Spleen (tissue), 13 donors: Measurements from ENCODE around the gene USP49. TPM values are rescaled to one million over a fixed set of nuclear protein-coding genes. Genes with fewer than 3 reads are reported as not detected.
"Not testable (repeated sequence)": the region's sequence is repeated elsewhere in the genome, so short reads cannot be mapped to it uniquely, and the experiment has no call there.

Source experiments
- DNase-seq: peaks from one replicate; pipeline ENCODE4 v3.0.0-alpha.2; 2020
- H3K27ac ChIP-seq, 8 donors: fragments of 200-600 bp; sonication (generic) in 7 of 8; 1 replicate in 4 of 8; 2 replicates in 4 of 8; pipeline versions ENCODE4 v1.5.0 to v1.8.0; 2016 to 2021; ENCODE audit warnings: inconsistent platforms in 4 of 8, mild to moderate bottlenecking in 4 of 8, moderate library complexity in 1 of 8
- H3K27me3 ChIP-seq, 7 donors: fragments of 200-600 bp; sonication (generic) in 6 of 7; replicated peaks in 1 of 7; 1 replicate in 4 of 7; 2 replicates in 3 of 7; pipeline versions ENCODE4 v1.5.0 to v1.8.0; 2016 to 2021; ENCODE audit warnings: inconsistent platforms in 3 of 7, mild to moderate bottlenecking in 1 of 7
- H3K36me3 ChIP-seq, 6 donors: fragments of 200-600 bp; sonication (generic) in 5 of 6; 1 replicate in 4 of 6; 2 replicates in 2 of 6; pipeline versions ENCODE4 v1.5.0 to v1.8.0; 2016 to 2021; ENCODE audit warnings: inconsistent platforms in 2 of 6
- H3K4me1 ChIP-seq, 6 donors: fragments of 200-600 bp; sonication (generic) in 5 of 6; 1 replicate in 3 of 6; 2 replicates in 3 of 6; pipeline versions ENCODE4 v1.5.0 to v1.8.0; 2016 to 2021; ENCODE audit warnings: inconsistent platforms in 3 of 6
- H3K4me3 ChIP-seq, 8 donors: fragments of 200-600 bp; sonication (generic) in 7 of 8; 1 replicate in 4 of 8; 2 replicates in 4 of 8; pipeline versions ENCODE4 v1.5.0 to v1.8.0; 2016 to 2021; ENCODE audit warnings: inconsistent platforms in 4 of 8, mild to moderate bottlenecking in 4 of 8, moderate library complexity in 2 of 8
- H3K9me3 ChIP-seq, 8 donors: fragments of 200-600 bp; sonication (generic) in 7 of 8; 1 replicate in 4 of 8; 2 replicates in 4 of 8; pipeline versions ENCODE4 v1.5.0 to v1.8.0; 2016 to 2021; ENCODE audit warnings: inconsistent platforms in 4 of 8
- POLR2A ChIP-seq, 3 donors: fragments of 450-650 bp; IDR thresholded peaks; one replicate each; pipeline ENCODE4 v1.5.1; 2017; ENCODE audit warnings: antibody characterized with exemption in 3 of 3, mild to moderate bottlenecking in 1 of 3
- POLR2AphosphoS5 ChIP-seq, 3 donors: sonication (generic); formaldehyde crosslinking; IDR thresholded peaks; one replicate each; pipeline ENCODE4 v1.5.1; 2017; ENCODE audit warnings: antibody characterized with exemption in 3 of 3
- WGBS, 5 donors: extraction: QIAGEN DNeasy Blood & Tissue Kit in 3 of 5; methylation state at CpG; one replicate each; pipeline versions ENCODE4 v1.1.5 to v1.1.7; 2013 to 2018; 5-methylcytosine and 5-hydroxymethylcytosine counted together
- intact Hi-C: fragments of 100-400 bp; cut with DNase I; formaldehyde crosslinking; loops from one replicate; pipeline ENCODE4 v1.15.0; 2023; ENCODE audit warnings: low total_unique reads
- long read RNA-seq, 2 donors: transcript quantifications; one replicate each; lab custom pipeline, GENCODE V29; 2026
- polyA plus RNA-seq, 3 donors: library from polyadenylated mRNA; stranded (reverse); fragments of 200-250 nt; gene quantifications; one replicate each; pipeline ENCODE4 v1.2.1, GENCODE V29; 2013
- total RNA-seq, 7 donors: library from RNA; depleted of rRNA in 3 of 7; stranded (reverse); fragments of >200 nt in 3 of 7; fragmentation: NEBNext Ultra II Directional in 4 of 7; extraction: Animal tissue kit (Norgen Biotek cat#: 25700) in 4 of 7; gene quantifications; one replicate each; pipeline versions ENCODE4 v1.1.0 to v1.2.1, GENCODE V29; 2016 to 2021
- TF ChIP-seq, protein P1 (sequence below), 11 experiments: fragments of 200-600 bp in 7 of 11; fragments of 450-650 bp in 4 of 11; sonication (generic) in 4 of 11; IDR thresholded peaks in 8 of 11; conservative IDR thresholded peaks in 3 of 11; 1 replicate in 7 of 11; 2 replicates in 4 of 11; pipeline versions ENCODE4 v1.4.0 to v1.8.0; 2016 to 2021; ENCODE audit warnings: antibody characterized with exemption in 11 of 11, inconsistent platforms in 4 of 11, mild to moderate bottlenecking in 1 of 11
- donor health status: healthy with polysubstance abuse.
- donor health status: DM: no; HTN: no; CAD: no; lungs with moderate emphysema.
- donor health status: DM: no; HTN: no; CAD: no.
- donor health status: Bipolar disorder and iron deficiency.
- donor health status: healthy.
- donor health status: DM: no; HTN: no; CAD: no.
- donor health status: DM: yes; HTN: yes; CAD: no.

The USP49 gene
- total RNA-seq (1 to 10 TPM; 2.9 to 6.8 (median 4.7) TPM), polyA plus RNA-seq (under 1 TPM; 0.35 to 0.83 (median 0.46) TPM)
- long read RNA-seq, donor 1: 0 reads
- long read RNA-seq, donor 2: 0 reads

DNA sequence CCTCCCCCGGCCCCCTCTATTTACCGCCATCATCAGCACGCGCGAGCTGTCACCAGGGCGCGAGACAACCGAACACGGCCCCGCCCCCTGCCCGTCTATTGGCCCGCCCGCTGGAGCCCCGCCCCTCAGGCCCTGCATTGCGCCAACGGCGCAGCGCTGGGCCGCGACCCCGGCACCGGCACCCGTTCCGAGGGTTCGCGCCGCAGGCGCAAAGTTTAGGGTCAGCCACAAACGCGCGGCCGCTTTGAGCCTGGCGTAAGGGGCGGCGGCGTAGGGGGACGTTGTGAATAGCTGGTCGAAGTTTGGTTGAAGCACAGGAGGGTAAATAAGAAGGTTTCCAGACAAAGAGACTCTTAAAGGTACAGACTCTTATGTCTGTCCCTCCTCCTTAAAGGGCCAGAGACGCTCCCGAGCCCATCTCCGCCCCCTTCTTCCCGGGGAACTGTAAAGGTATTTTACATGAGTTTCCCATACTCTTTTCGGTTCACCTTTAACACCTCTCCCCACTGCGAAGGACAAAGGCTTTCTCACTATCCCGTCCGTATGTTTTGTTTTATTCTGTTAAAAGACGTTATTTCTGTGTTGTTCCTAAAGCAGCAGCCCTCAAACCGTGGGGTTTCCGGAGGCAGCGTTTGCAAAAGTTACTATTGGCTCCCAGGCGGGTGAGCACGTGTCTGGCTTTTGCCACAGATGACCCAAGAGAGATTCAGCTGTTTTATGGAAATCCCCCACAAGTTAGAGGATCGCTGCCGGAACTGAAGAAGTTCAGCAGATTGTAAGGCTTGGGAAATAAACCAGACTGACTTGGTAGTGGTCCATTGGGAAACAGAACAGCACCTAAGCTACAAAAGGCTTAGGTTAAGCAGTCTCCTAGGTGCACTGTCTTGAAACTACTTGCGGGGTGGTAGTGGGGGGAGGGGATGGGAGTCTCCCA, at the start of gene USP49:
Gene USP49, minus strand, starts transcription at position 76 of the 934 bp plus-strand sequence. CDS start 88,392 bp downstream, outside the sequence.
- WGBS, 5 donors: 1 to 2% (median 1%) methylated on average over 38 to 55 of the region's 55 CpGs
- Histone ChIP-seq H3K4me1 (peaks cover 5 to 41% (median 25%) of the 10 kb centered on the region in 6 donors), H3K27ac (peak within 1 kb of the TSS; percentile 61 to 91 (median 87)), H3K36me3 (peaks cover 0 to 19% (median 0%) of the 10 kb centered on the region in 6 donors), H3K9me3 (no peaks in the 10 kb centered on the region), H3K4me3 (peak within 1 kb of the TSS; percentile 72 to 91 (median 78)), H3K27me3 (no peaks in the 10 kb centered on the region)
- intact Hi-C loops: loop anchor here (10.0 kb wide), 1 partner anchor 101 kb away; no protein-coding TSS in a partner anchor
- TF ChIP-seq POLR2AphosphoS5 (IDR thresholded peaks at IDR 0.05) (peak; percentile 54 to 86 (median 78)), POLR2A (IDR thresholded peaks at IDR 0.05) (no peak)
- TF ChIP-seq, protein P1, sequence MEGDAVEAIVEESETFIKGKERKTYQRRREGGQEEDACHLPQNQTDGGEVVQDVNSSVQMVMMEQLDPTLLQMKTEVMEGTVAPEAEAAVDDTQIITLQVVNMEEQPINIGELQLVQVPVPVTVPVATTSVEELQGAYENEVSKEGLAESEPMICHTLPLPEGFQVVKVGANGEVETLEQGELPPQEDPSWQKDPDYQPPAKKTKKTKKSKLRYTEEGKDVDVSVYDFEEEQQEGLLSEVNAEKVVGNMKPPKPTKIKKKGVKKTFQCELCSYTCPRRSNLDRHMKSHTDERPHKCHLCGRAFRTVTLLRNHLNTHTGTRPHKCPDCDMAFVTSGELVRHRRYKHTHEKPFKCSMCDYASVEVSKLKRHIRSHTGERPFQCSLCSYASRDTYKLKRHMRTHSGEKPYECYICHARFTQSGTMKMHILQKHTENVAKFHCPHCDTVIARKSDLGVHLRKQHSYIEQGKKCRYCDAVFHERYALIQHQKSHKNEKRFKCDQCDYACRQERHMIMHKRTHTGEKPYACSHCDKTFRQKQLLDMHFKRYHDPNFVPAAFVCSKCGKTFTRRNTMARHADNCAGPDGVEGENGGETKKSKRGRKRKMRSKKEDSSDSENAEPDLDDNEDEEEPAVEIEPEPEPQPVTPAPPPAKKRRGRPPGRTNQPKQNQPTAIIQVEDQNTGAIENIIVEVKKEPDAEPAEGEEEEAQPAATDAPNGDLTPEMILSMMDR (IDR thresholded peaks at IDR 0.05 in 8 of 11, conservative IDR thresholded peaks at IDR 0.05 in 3 of 11): no peak
- DNase-seq: peak; percentile 96

DNA sequence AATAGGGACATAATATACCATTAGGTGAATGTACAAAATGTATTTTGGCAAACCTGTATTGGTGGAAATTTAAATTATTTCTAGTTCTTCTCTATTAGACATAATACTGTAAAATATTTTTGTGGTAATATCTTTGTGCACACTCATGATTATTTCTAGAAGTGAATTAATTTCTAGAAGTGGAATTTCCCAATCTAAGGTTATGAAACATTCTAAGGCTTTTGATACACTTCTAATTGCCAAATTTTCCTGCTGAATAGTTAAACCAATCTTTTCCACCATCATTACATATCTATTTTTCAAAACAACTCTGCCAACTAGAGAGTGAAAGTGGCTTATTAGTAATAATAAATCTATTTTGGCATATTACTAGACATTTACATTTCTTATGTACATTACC, 48.3 kb upstream of the USP49 start:
- Histone ChIP-seq H3K36me3 (peaks cover 0 to 40% (median 0%) of the 10 kb centered on the region in 6 donors), H3K27me3 (no peaks in the 10 kb centered on the region), H3K4me3 (no peak overlapping the region), H3K9me3 (no peaks in the 10 kb centered on the region), H3K27ac (peak overlapping the region in 2 of 8 donors; percentile 2 to 96), H3K4me1 (peaks cover 19 to 93% (median 54%) of the 10 kb centered on the region in 6 donors)
- TF ChIP-seq POLR2AphosphoS5 (IDR thresholded peaks at IDR 0.05): no peak
- TF ChIP-seq, protein P1 (IDR thresholded peaks at IDR 0.05 in 8 of 11, conservative IDR thresholded peaks at IDR 0.05 in 3 of 11): no peak
- TF ChIP-seq POLR2A (IDR thresholded peaks at IDR 0.05): no peak
- no peak for DNase-seq
- intact Hi-C loops: no loop called here

DNA sequence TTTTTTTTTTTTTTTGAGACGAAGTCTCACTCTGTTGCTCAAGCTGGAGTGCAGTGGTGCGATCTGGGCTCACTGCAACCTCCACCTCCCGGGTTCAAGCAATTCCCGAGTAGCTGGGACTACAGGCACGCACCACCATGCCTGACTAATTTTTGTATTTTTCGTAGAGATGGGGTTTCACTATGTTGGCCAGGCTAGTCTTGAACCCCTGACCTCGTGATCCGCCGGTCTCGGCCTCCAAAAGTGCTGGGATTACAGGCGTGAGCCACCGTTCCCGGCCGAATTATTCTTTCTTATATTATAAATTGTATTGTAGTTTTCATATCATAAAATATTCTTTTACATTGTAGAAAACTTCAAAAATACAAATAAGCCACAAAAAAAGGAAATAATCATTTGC, 47.7 kb upstream of the USP49 start:
- H3K27me3 ChIP-seq, DNase-seq, intact Hi-C loops, H3K4me3 ChIP-seq, H3K9me3 ChIP-seq: not testable (repeated sequence)
- 84 to 92% (median 90%) methylated on average over 13 to 14 of the region's 14 CpGs for WGBS, 5 donors
- peaks cover 24 to 93% (median 58%) of the 10 kb centered on the region in 6 donors for H3K4me1 ChIP-seq
- H3K27ac ChIP-seq: peak overlapping the region in 5 of 8 donors; percentile 91 to 96 (median 91)
- H3K36me3 ChIP-seq: peaks cover 0 to 46% (median 0%) of the 10 kb centered on the region in 6 donors

DNA sequence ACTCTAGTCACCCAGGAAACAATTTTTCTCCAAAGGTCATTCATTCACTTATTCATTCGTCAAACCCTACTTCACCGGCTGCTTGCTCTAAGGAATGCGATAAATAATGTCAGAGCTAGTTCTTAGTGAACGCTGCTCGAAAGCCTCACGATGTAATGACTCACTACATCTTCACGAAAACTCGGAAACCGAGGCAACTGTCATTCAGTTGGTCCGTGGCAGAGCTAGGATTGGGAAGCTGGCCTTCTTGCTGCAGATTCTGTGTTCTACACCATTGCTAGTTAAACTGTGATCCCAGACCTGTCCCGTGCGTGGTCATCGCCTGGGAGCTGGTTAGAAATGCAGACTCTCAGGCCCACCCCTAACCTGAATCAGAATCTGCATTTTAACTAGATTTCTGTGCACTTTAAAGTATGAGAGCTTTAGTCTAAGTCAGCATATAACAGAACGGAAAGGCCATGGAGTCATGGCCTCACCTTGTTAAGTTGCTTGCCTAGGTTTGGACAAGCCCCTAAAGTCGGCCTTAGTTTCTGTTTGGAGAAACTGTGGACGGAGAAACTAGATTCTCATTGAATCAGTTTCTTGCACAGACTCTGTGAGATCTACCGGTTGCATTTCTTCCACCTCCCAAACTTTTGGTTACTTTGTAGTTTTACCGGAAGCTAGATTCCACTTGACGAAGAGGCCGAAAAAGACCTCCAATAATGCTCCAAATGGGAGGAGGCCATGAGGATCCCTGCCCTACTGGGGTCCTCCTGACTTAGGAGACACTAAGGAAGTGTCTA, 47.1 kb upstream of the USP49 start:
- TF ChIP-seq, protein P1 (IDR thresholded peaks at IDR 0.05 in 8 of 11, conservative IDR thresholded peaks at IDR 0.05 in 3 of 11): no peak
- peak in 1 of 3 donors; percentile 1 for TF ChIP-seq POLR2AphosphoS5 (IDR thresholded peaks at IDR 0.05)
- no peak for TF ChIP-seq POLR2A (IDR thresholded peaks at IDR 0.05)
- DNase-seq: no peak
- peak overlapping the region; percentile 55 to 99 (median 96) for H3K4me3 ChIP-seq
- WGBS, 5 donors: 33 to 39% (median 37%) methylated on average over 20 of the region's 20 CpGs
- no peaks in the 10 kb centered on the region for H3K9me3 ChIP-seq
- H3K27ac ChIP-seq: peak overlapping the region in 7 of 8 donors; percentile 87 to 96 (median 91)
- no peaks in the 10 kb centered on the region for H3K27me3 ChIP-seq
- H3K36me3 ChIP-seq: peaks cover 0 to 52% (median under 1%) of the 10 kb centered on the region in 6 donors
- intact Hi-C loops: no loop called here
- peaks cover 30 to 93% (median 65%) of the 10 kb centered on the region in 6 donors for H3K4me1 ChIP-seq
